HepG2 (cell line): ENCODE measurements around the gene IL17C. TPM values are rescaled to one million over a fixed set of nuclear protein-coding genes. Genes with fewer than 3 reads are reported as not detected.

Experiments used
- ARID4A ChIP-seq: sonication (generic); formaldehyde crosslinking; IDR thresholded peaks from 2 replicates; pipeline ENCODE4 v1.5.0; 2020; ENCODE audit warnings: mild to moderate bottlenecking, missing genetic modification reagents, borderline replicate concordance
- KAT8 ChIP-seq: IDR thresholded peaks from 2 replicates; pipeline ENCODE4 v1.6.1; 2016; ENCODE audit warnings: missing genetic modification reagents, missing compliant biosample characterization
- NFKB2 ChIP-seq: sonication (generic); formaldehyde crosslinking; IDR thresholded peaks from 2 replicates; pipeline ENCODE4 v1.4.0; 2020; ENCODE audit warnings: missing genetic modification reagents, borderline replicate concordance
- PAXIP1 ChIP-seq: sonication (generic); formaldehyde crosslinking; conservative IDR thresholded peaks from 2 replicates; pipeline ENCODE4 v1.4.0; 2020; ENCODE audit warnings: mild to moderate bottlenecking, missing genetic modification reagents, moderate library complexity
- SKI ChIP-seq: fragments of 450-650 bp; IDR thresholded peaks from one replicate; pipeline ENCODE4 v1.6.1; 2018; ENCODE audit warnings: mild to moderate bottlenecking; ENCODE audit not compliant: partially characterized antibody
- SMAD1 ChIP-seq: sonication (generic); formaldehyde crosslinking; IDR thresholded peaks from 2 replicates; pipeline ENCODE4 v1.4.0; 2020; ENCODE audit warnings: missing genetic modification reagents, low read depth, mild to moderate bottlenecking, borderline replicate concordance
- SOX5 ChIP-seq: IDR thresholded peaks from 2 replicates; pipeline ENCODE4 v1.6.1; 2016; ENCODE audit warnings: borderline replicate concordance
- TFDP2 ChIP-seq: sonication (generic); formaldehyde crosslinking; IDR thresholded peaks from 2 replicates; pipeline ENCODE4 v1.4.0; 2020; ENCODE audit warnings: missing genetic modification reagents
- ZNF335 ChIP-seq: sonication (generic); formaldehyde crosslinking; IDR thresholded peaks from 2 replicates; pipeline ENCODE4 v1.4.0; 2020; ENCODE audit warnings: missing genetic modification reagents
- ZNF614 ChIP-seq: IDR thresholded peaks from 2 replicates; pipeline ENCODE4 v1.6.1; 2018; ENCODE audit warnings: missing biosample characterization, missing genetic modification reagents, inconsistent platforms, borderline replicate concordance
- ZNF710 ChIP-seq: sonication (generic); formaldehyde crosslinking; IDR thresholded peaks from 2 replicates; pipeline ENCODE4 v1.5.0; 2020; ENCODE audit warnings: mild to moderate bottlenecking, missing genetic modification reagents, borderline replicate concordance
- polyA plus RNA-seq, 8 experiments: library from polyadenylated mRNA; depleted of rRNA in 3 of 8; stranded (reverse) in 7 of 8; unstranded in 1 of 8; fragments of >200 nt; fragmentation: Illumina TruSeq in 4 of 8; extraction: Trizol in 4 of 8; gene quantifications; 2 replicates each; pipeline versions ENCODE4 v1.2.1 to v1.2.3, GENCODE V29; 2011 to 2016; ENCODE audit warnings: low read depth in 4 of 8, missing spikeins in 1 of 8, mixed read lengths in 1 of 8; ENCODE audit not compliant: insufficient read depth in 1 of 8
- total RNA-seq, 5 experiments: library from RNA; depleted of rRNA; stranded (reverse); fragments of >200 nt; fragmentation: Illumina TruSeq; extraction: Trizol; gene quantifications; 2 replicates each; pipeline ENCODE4 v1.2.3, GENCODE V29; 2016; ENCODE audit warnings: low read depth in 1 of 5
- TF ChIP-seq, protein P1 (sequence below): sonication (generic); formaldehyde crosslinking; IDR thresholded peaks from 2 replicates; pipeline ENCODE4 v1.4.0; 2020; ENCODE audit warnings: mild to moderate bottlenecking, missing genetic modification reagents

The IL17C gene
- total and polyA plus RNA-seq, 2 of the 13 experiments (the other 11 are each of a cell fraction or from before 2014, with no cell fraction given), result not detected

GRCh38 chr16:88618182-88618955 lies 20.0 kb upstream of the IL17C start (continued):
- TF ChIP-seq ZNF710 (CRISPR knock-in tag) (peak; percentile 79; the same call in 1 of the 2 replicates), SMAD1 (CRISPR knock-in tag) (0 out of 2 replicates have a peak, but pooled peaks have one; percentile 40), ARID4A (CRISPR knock-in tag) (peak; percentile 89), ZNF614 (0 out of 2 replicates have a peak, but pooled peaks have one; percentile 40), PAXIP1 (peak; percentile 92), ZNF335 (CRISPR knock-in tag) (no peak; the same call in 1 of the 2 replicates), SKI (peak; percentile 61), NFKB2 (peak; percentile 59; the same call in 1 of the 2 replicates), SOX5 (CRISPR knock-in tag) (no peak), TFDP2 (CRISPR knock-in tag) (peak; percentile 66), KAT8 (peak; percentile 37; the same call in 1 of the 2 replicates)
- TF ChIP-seq, protein P1, sequence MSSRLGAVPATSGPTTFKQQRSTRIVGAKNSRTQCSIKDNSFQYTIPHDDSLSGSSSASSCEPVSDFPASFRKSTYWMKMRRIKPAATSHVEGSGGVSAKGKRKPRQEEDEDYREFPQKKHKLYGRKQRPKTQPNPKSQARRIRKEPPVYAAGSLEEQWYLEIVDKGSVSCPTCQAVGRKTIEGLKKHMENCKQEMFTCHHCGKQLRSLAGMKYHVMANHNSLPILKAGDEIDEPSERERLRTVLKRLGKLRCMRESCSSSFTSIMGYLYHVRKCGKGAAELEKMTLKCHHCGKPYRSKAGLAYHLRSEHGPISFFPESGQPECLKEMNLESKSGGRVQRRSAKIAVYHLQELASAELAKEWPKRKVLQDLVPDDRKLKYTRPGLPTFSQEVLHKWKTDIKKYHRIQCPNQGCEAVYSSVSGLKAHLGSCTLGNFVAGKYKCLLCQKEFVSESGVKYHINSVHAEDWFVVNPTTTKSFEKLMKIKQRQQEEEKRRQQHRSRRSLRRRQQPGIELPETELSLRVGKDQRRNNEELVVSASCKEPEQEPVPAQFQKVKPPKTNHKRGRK (CRISPR knock-in tag), result no peak
